WERI-Rb-1 (cell line): ENCODE measurements around the gene ILF3.
A peak's percentile ranks its signal among the peaks of the same experiment; 100 is the strongest.

Source experiments
- DNase-seq: peaks from one replicate; pipeline ENCODE4 v3.0.0-alpha.2; 2020
- H3K27ac ChIP-seq: fragments of 250-450 bp; sonication (Bioruptor Pico); 2 replicates; pipeline ENCODE4 v1.5.1; 2020; ENCODE audit warnings: mild to moderate bottlenecking, moderate library complexity
- H3K27me3 ChIP-seq: fragments of 250-450 bp; sonication (Bioruptor Pico); 2 replicates; pipeline ENCODE4 v1.5.1; 2021; ENCODE audit warnings: mild to moderate bottlenecking, low read depth, moderate library complexity; ENCODE audit not compliant: insufficient read depth, severe bottlenecking
- H3K36me3 ChIP-seq: fragments of 250-450 bp; sonication (Bioruptor Pico); 2 replicates; pipeline ENCODE4 v1.5.1; 2020; ENCODE audit warnings: mild to moderate bottlenecking, moderate library complexity
- H3K4me3 ChIP-seq: 2 replicates; pipeline ENCODE4 v1.5.1; 2011; ENCODE audit warnings: low read depth, mild to moderate bottlenecking, control low read depth, low read length
- H3K9me3 ChIP-seq: fragments of 250-450 bp; sonication (Bioruptor Pico); 2 replicates; pipeline ENCODE4 v1.5.1; 2021; ENCODE audit warnings: mild to moderate bottlenecking, moderate library complexity; ENCODE audit not compliant: severe bottlenecking
- TF ChIP-seq, protein P1 (sequence below): IDR thresholded peaks from 2 replicates; pipeline ENCODE4 v1.5.1; 2011; ENCODE audit warnings: low read depth, mild to moderate bottlenecking, control low read depth, inconsistent platforms, low read length

Gene ILF3

DNA sequence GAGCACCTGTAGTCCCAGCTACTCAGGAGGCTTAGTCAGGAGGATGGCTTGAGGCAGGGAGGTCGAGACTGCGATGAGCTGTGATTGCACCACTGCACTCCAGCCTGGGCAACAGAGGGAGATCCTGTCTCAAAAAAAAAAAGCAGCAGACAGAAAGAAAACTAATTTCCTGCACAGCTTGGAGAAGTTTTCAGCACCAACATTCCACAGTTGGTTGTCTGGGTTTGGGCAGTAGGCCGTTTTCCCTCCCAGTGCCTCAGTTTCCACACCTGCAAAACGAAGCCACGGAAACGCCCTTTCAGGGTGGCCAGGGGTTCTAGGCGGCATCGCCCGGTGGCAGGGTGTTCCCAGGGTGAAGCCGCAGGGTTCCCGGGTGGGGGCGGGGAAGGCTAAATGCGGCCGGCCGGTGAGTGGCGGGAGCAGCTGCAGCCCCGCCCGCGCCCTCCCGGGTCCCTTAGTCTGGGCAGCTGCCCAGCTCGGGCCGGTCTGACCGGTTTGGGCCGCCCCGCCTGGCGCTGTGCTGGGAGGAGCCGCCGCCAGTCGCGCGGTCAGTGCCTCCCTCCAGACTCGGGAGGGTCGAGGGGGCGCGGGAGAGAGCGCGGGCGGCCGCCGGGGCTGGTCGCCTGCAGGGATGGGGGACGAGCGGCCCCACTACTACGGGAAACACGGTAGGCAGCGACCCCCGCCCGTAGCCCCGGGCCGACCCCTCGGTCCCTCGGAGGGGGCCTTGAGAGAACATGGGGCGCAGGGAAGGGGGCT, 29.0 kb upstream of the ILF3 start, which contains the start of gene SLC44A2:
Gene SLC44A2, plus strand, starts transcription at position 551 of the 759 bp plus-strand sequence. Its CDS starts 81 bp downstream, at position 632.
- Histone ChIP-seq H3K4me3 (peak within 1 kb of the TSS; percentile 62), H3K36me3 (peaks cover 26% of the 10 kb centered on the region), H3K9me3 (no peaks in the 10 kb centered on the region), H3K27ac (peak within 1 kb of the TSS; percentile 86), H3K27me3 (no peaks in the 10 kb centered on the region)
- peak; percentile 80 for DNase-seq
- TF ChIP-seq, protein P1, sequence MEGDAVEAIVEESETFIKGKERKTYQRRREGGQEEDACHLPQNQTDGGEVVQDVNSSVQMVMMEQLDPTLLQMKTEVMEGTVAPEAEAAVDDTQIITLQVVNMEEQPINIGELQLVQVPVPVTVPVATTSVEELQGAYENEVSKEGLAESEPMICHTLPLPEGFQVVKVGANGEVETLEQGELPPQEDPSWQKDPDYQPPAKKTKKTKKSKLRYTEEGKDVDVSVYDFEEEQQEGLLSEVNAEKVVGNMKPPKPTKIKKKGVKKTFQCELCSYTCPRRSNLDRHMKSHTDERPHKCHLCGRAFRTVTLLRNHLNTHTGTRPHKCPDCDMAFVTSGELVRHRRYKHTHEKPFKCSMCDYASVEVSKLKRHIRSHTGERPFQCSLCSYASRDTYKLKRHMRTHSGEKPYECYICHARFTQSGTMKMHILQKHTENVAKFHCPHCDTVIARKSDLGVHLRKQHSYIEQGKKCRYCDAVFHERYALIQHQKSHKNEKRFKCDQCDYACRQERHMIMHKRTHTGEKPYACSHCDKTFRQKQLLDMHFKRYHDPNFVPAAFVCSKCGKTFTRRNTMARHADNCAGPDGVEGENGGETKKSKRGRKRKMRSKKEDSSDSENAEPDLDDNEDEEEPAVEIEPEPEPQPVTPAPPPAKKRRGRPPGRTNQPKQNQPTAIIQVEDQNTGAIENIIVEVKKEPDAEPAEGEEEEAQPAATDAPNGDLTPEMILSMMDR, result no peak

DNA sequence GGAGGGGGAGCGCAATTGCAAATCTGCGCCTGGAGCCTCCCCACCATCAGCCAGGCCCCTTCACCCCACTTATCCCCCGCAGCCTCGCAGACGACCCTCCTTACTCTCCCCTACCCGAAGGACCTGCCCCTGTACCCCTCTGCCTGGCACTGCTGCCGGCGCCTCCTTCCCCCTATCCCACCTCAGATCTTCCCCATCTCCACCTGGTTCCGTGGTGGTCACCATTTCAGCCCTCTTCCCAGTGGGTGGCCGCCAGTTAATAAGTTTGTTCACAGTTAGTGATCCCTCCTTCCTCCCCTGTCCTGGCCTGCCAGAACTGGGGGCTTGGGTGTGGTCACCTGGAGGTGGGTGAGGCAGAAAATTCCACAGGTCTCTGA, 28.4 kb upstream of the ILF3 start:
- Histone ChIP-seq H3K27ac (peak overlapping the region; percentile 86), H3K9me3 (no peaks in the 10 kb centered on the region), H3K4me3 (peak overlapping the region; percentile 62), H3K36me3 (peaks cover 27% of the 10 kb centered on the region), H3K27me3 (no peaks in the 10 kb centered on the region)
- DNase-seq, result no peak
- TF ChIP-seq, protein P1, result no peak

DNA sequence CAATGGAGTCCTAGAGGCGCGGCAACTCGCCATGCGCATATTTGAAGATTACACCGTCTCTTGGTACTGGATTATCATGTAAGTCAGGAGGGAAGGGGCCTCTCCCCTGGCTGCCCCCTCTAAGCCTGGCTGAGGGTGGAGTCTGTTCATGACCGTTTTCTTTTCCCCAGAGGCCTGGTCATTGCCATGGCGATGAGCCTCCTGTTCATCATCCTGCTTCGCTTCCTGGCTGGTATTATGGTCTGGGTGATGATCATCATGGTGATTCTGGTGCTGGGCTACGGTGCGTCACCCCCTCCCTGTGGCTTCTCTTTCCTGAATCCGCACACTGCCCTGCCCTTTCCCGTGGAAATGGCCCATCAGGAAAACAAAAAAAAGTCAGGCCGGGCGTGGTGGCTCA, 22.3 kb upstream of the ILF3 start:
- H3K4me3 ChIP-seq, result no peak overlapping the region
- TF ChIP-seq, protein P1, result no peak
- H3K27me3 ChIP-seq, result no peaks in the 10 kb centered on the region
- no peaks in the 10 kb centered on the region for H3K9me3 ChIP-seq
- DNase-seq, result no peak
- H3K27ac ChIP-seq, result no peak overlapping the region
- H3K36me3 ChIP-seq, result peaks cover 80% of the 10 kb centered on the region

DNA sequence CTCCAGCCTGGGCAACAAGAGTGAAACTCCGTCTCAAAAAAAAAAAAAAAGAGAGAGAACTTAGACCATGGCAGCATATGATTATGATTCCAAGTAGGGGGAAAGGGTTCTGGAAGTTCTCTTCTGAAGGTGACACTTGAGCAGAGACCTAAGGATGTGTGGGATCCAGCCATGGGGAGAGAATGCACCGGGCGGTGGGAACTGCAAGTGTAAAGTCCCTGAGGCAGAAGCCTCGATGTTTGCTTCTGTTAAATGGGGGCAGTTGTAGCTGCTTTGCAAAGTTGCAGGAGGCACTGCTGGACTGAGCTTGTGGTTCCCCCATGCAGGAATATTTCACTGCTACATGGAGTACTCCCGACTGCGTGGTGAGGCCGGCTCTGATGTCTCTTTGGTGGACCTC, 19.7 kb upstream of the ILF3 start:
- H3K36me3 ChIP-seq, result peaks cover 83% of the 10 kb centered on the region
- H3K4me3 ChIP-seq, result no peak overlapping the region
- TF ChIP-seq, protein P1, result no peak
- H3K27me3 ChIP-seq, result no peaks in the 10 kb centered on the region
- no peaks in the 10 kb centered on the region for H3K9me3 ChIP-seq
- DNase-seq, result no peak
- H3K27ac ChIP-seq, result no peak overlapping the region

DNA sequence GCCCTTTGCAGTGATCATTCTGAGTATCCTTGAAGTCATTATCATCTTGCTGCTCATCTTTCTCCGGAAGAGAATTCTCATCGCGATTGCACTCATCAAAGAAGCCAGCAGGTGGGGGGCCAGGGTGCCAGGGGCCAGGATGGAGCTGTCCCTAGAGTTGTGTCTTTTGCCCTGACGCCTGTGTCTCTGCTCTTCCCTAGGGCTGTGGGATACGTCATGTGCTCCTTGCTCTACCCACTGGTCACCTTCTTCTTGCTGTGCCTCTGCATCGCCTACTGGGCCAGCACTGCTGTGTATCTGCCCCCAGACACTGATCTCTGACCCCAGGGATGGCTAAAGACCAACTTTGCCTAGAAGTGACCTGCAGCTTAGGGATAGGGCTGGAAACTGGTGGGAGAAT, 19.2 kb upstream of the ILF3 start:
- no peak for DNase-seq
- H3K4me3 ChIP-seq, result no peak overlapping the region
- H3K9me3 ChIP-seq, result no peaks in the 10 kb centered on the region
- TF ChIP-seq, protein P1, result no peak
- H3K36me3 ChIP-seq, result peaks cover 84% of the 10 kb centered on the region
- H3K27ac ChIP-seq, result no peak overlapping the region
- H3K27me3 ChIP-seq, result no peaks in the 10 kb centered on the region
